Inflammatory macrophage (primary cell): ENCODE data around the gene TMEM181.
"Not testable (repeated sequence)": the region's sequence is repeated elsewhere in the genome, so short reads cannot be mapped to it uniquely, and the experiment has no call there.

Source experiments
- DNase-seq, 2 donors: peaks; one replicate each; pipeline ENCODE4 v3.0.0-alpha.2; 2020 to 2022

TMEM181 gene

DNA sequence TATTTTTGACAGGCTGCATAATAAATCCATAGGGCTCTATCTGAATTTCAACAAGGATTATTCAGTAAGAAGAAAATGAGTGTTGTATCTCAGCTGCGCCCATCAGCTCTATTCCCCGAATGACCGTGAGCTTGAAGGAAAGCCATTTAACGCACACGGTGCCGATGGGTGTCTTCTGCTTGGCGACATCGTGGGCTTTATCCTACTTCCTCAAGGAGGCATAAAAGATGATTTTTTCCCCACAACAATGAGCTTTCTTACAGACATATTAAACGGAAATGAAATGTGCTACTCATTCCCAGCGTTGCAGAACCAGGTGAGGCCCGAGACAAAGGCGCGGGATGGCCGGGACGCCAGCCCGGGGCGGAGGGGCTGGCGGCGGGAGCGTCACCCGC is 83.9 kb downstream of the TMEM181 start:
- DNase-seq, result peak in 1 of 2 donors; percentile 13

DNA sequence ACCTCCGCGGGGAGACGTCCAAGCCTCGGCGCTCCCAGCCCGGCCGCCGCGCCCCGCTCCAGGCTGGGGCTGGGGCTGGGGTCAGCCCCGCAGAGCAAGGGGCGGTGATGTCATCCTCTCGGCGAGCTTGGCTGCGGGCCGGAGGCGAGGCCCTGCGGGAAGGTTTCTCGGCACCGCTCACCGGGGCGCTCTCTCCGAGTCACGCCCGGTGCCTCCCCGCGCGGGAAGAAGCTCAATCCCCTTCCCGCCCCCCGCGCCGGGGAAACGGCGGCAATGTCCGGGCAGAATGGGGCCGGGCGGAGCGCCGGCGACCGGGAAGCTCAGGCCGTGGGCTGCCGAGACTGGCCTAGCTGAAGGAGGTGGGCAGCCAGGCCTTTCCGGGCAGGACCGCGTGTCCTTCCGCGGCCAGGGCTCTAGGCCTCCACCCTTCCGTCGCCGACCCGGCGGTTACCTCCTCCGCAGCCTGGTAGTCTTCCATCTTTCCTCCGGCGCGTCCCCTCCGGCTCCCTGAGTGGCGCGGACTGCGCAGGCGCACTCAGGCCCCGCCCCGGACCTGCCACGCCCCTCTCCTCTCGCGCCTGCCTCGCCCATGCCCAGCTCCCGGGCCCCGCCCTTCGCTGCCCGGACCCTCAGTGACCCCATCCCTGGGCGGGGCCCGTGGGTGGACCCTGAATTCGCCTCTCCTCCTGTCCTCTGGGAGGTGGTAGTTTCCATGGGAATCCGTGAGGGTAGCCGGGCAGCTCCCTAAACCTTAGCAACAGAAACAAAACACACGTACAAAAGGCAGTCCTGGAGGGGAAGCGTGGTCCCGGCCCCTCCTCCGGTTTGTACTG is 84.6 kb downstream of the TMEM181 start, which contains the start of gene DYNLT1:
DYNLT1 (minus strand) TSS at position 513 of the 833 bp plus-strand sequence; CDS start at position 478, 35 bp downstream.
- DNase-seq, result peak; percentile 93 to 96

DNA sequence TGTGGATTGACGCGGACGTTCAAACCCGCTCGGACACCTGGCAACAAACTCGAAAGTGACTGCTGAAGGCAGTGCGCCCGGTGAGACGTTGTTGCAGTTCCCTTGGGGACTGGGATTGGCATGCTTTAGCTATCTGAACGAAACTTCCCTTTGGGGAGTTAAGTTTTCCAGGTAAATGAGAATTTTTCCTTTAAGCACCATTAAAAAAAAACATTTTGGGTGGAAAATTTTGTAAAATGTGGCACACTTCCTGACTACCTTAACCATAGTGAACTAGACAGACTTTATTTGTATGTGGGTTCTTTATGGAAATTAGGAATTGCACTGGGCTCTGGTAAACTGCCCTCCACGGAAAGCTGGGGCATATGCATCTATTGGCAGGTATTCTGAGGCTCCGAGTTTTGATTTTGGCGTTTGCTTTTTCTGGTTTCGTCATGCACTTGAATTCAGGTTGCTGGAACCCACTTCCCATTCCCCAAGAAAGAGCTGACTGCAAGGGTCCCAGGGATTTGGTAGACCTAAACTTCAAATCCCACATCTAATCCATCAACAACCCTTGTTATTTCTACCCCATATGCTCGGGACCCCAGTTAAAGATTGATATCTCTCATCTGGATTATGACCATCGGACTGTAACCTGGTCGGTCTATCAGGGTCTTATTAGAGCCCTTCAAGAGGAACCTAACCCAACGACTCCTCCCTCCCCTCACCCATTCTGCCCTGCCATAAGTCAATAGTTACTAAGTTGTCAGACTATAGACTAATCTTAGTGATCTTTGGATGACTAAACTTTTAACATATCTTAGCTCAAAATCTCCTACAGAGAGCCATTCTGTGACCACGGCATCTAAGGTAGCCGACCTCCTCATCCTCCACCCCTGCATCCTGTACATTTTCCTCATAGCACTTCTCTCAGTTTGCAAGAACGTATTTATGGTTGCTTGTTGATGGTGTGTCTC is 85.5 kb downstream of the TMEM181 start:
- DNase-seq, result no peak

- no peak for DNase-seq
These were observed 86.4 kb downstream of the TMEM181 start for GRCh38 chr6:158646023-158646910.

DNA sequence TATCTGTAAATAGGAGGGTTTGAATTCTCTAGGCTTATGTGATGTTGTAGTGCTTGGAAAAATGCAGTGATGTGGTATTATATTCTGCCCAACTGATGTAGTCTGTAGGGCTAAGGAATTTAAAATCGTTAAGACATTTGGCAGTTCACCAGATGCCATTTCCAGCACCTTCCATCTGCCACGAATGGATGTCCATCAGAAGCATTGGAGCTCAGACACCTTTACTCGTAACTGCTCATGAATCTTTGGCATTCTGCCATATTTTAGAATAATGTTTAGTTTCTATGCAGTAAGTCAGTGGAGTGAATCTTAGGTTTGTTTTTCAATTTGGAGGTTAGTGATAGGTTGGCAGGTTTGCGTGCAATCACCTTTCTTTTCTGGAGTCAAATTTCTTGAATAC is 87.6 kb downstream of the TMEM181 start:
- DNase-seq, result no peak

GRCh38 chr6:158648682-158649131 is 88.8 kb downstream of the TMEM181 start:
- peak in 1 of 2 donors; percentile 34 for DNase-seq

- DNase-seq, result peak; percentile 75 to 82
These were observed 89.6 kb downstream of the TMEM181 start, which contains the start of gene SYTL3 for GRCh38 chr6:158649289-158650143. TSS of gene SYTL3 (plus strand) at chr6:158650054. CDS start at chr6:158663269, 13,215 bp downstream.

- not testable (repeated sequence) for DNase-seq
These were observed 92.3 kb downstream of the TMEM181 start for GRCh38 chr6:158651981-158652737.

DNA sequence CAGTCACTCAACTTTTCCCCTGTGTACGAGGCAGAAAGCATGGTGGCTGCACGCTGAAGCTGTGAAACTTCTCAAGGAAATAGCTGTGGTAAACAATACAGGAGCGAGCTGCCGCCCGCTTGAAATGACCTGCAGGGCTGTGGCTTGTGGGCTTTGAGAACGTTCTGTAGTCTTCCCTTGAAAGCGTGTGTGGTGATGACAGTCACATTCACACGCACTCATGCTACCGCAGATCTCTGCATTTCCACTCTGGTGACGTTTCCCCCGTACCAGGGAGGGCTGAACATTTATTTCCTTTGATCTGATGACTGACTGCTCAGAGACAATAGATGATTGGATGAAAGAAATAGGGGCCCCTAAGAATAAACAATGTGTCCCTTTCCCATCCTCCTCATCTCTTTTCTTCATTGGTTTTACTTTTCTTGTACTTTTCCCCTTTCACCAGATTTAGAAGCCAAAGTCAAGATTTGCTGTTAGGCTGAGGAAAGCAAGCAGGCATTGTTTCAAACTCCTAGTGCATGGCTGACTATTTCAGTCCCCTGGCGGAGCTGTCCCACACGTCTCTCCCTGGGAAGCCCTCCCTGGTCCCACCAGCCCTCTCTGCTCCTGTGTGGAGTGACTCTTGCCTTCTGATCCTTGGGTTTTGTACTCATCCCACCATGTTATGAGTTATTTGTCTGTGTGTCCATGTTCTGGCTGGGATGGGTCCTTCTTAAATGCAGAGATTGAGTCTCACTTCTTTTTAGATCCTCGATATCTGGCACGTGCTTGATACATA is 93.9 kb downstream of the TMEM181 start:
- DNase-seq, result peak; percentile 17 to 47

GRCh38 chr6:158654498-158654897 is 94.6 kb downstream of the TMEM181 start:
- peak; percentile 86 to 92 for DNase-seq

DNA sequence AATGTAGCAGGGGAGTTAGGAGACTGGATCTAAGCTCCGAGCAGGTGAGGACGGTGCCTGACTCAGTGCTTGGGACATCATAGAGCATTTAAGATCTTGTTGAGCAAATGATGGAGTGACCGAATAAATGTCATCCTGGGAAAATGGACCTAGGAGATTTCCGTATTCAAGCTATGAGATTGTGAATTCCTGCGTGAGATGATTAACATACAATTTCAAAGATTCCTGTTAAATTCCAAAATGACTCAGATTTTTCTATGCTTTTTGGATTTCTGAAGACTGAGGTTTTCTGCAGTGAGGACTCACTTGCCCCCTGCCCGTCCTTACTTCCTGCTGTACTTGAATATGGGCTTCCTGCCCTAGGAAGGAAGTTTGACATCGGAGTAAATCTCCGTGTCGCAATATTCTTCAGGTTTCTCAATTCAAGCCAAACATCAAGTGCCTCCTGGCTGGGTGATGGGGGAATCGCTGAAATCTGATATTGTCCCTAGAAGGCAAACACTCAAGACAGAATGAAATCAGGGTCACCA is 95.1 kb downstream of the TMEM181 start:
- DNase-seq, result peak; percentile 79 to 85

- peak in 1 of 2 donors; percentile 25 for DNase-seq
These were observed 95.9 kb downstream of the TMEM181 start for GRCh38 chr6:158655569-158656450.

GRCh38 chr6:158656986-158657385 is 97.1 kb downstream of the TMEM181 start:
- DNase-seq, result not testable (repeated sequence)

- DNase-seq, result peak in 1 of 2 donors; percentile 21
These were observed 100.5 kb downstream of the TMEM181 start for GRCh38 chr6:158660333-158660754.

DNA sequence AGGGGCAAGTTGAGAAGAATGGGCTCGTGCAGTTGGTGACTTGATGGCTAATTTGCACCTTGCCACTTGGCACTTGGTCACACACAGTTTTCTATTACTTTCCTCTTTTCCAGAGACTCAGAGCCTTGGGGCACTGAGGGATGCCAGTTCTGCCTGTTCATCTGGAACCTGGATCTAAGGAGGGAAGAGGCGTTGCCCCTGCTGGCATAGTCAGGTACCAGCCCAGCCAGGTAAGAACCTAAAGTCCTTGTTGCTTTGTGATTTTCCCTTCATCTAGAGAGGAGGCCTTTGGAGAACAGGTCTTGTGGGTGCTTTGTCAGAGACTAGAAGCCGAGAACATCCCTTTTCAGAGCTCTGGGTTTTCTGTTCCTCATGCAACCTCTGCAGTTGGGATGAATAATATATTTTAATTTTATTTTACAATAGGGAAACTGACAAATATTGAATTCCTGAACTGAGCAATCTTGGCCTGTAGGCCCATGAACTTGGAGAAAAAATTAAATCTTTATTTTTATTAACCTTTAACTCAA is 101.3 kb downstream of the TMEM181 start:
- DNase-seq, result peak in 1 of 2 donors; percentile 49

DNA sequence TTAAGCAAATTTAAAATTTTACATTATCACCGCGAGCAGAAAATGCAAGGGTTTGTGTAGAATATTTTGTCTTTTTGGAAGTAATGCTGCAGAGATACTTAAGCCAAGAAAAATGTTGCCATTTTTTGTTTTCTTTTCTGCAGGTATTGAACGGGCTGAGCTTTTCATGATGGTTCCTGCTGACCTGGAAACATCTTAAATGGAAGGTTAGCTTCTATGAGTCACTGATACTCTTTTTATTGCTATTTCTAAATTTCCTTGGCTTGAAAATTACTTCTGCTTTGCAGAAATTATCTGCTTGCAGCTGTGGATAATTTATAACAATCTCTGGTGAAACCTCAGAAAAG is 102.7 kb downstream of the TMEM181 start:
- peak in 1 of 2 donors; percentile 40 for DNase-seq

- peak in 1 of 2 donors; percentile 45 for DNase-seq
These were observed 103.2 kb downstream of the TMEM181 start for GRCh38 chr6:158662954-158663624.
